Stomach (tissue), 4 donors: ENCODE measurements around the gene ZNF155.

ENCODE experiments used
- CTCF ChIP-seq, 7 experiments: fragments of 450-650 bp in 4 of 7; fragments of 200-600 bp in 3 of 7; sonication (generic) in 3 of 7; IDR thresholded peaks; one replicate each; pipeline ENCODE4 v1.5.1; 2016 to 2019; ENCODE audit warnings: antibody characterized with exemption in 7 of 7, control low read depth in 2 of 7, mild to moderate bottlenecking in 1 of 7
- EP300 ChIP-seq: sonication (generic); formaldehyde crosslinking; IDR thresholded peaks from one replicate; pipeline ENCODE4 v1.6.1; 2017; ENCODE audit warnings: antibody characterized with exemption
- POLR2A ChIP-seq, 4 donors: fragments of 450-650 bp; IDR thresholded peaks; one replicate each; pipeline ENCODE4 v1.6.1; 2016; ENCODE audit warnings: antibody characterized with exemption in 4 of 4, control low read depth in 2 of 4, mild to moderate bottlenecking in 1 of 4, moderate library complexity in 1 of 4
- POLR2AphosphoS5 ChIP-seq, 3 donors: sonication (generic); formaldehyde crosslinking; IDR thresholded peaks; one replicate each; pipeline ENCODE4 v1.6.1; 2016; ENCODE audit warnings: antibody characterized with exemption in 3 of 3

GRCh38 chr19:44003461-44004009, 19.5 kb downstream of the ZNF155 start:
- TF ChIP-seq CTCF (IDR thresholded peaks at IDR 0.05) (no peak), EP300 (no peak), POLR2A (IDR thresholded peaks at IDR 0.05) (no peak), POLR2AphosphoS5 (IDR thresholded peaks at IDR 0.05) (no peak)
